Osteoblast (primary cell): ENCODE data around the gene ANKRD28. TPM values are rescaled to one million over a fixed set of nuclear protein-coding genes. Genes with fewer than 3 reads are reported as not detected.

Experiments
- DNase-seq: peaks from one replicate; pipeline ENCODE4 v3.0.0; 2011; ENCODE audit warnings: low spot score, mixed read lengths; ENCODE audit not compliant: insufficient read length; ENCODE audit errors: missing footprints
- H2AFZ ChIP-seq: 2 replicates; pipeline ENCODE4 v1.6.0; 2011; ENCODE audit warnings: mild to moderate bottlenecking, low read length
- H3K27ac ChIP-seq: 2 replicates; pipeline ENCODE4 v1.5.1; 2011; ENCODE audit warnings: mild to moderate bottlenecking, low read depth, low read length, moderate library complexity
- H3K27me3 ChIP-seq: 2 replicates; pipeline ENCODE4 v1.6.0; 2012; ENCODE audit warnings: mild to moderate bottlenecking, control low read depth, inconsistent platforms, low read length, moderate library complexity; ENCODE audit not compliant: insufficient read depth
- H3K36me3 ChIP-seq: 2 replicates; pipeline ENCODE4 v1.5.1; 2011; ENCODE audit warnings: mild to moderate bottlenecking, low read length, control low read depth, moderate library complexity; ENCODE audit not compliant: insufficient read depth
- H3K4me1 ChIP-seq: 2 replicates; pipeline ENCODE4 v1.5.1; 2011; ENCODE audit warnings: mild to moderate bottlenecking, low read length, control low read depth, moderate library complexity; ENCODE audit not compliant: insufficient read depth
- H3K4me2 ChIP-seq: 2 replicates; pipeline ENCODE4 v1.6.0; 2011; ENCODE audit warnings: mild to moderate bottlenecking, low read length; ENCODE audit not compliant: insufficient read depth
- H3K4me3 ChIP-seq: fragments of 200-600 bp; sonication (generic); 3 replicates; pipeline ENCODE4 v1.5.1; 2012; ENCODE audit warnings: mild to moderate bottlenecking, low read length, inconsistent platforms; ENCODE audit not compliant: insufficient read depth
- H3K79me2 ChIP-seq: 2 replicates; pipeline ENCODE4 v1.6.0; 2012; ENCODE audit warnings: mild to moderate bottlenecking, low read length, control low read depth, inconsistent platforms; ENCODE audit not compliant: insufficient read depth
- H3K9me3 ChIP-seq: 2 replicates; pipeline ENCODE4 v1.5.1; 2011; ENCODE audit warnings: low read depth, low read length, control low read depth
- H4K20me1 ChIP-seq: 2 replicates; pipeline ENCODE4 v1.6.0; 2012; ENCODE audit warnings: mild to moderate bottlenecking, low read length, control low read depth; ENCODE audit not compliant: insufficient read depth
- CTCF ChIP-seq: IDR thresholded peaks from 2 replicates; pipeline ENCODE4 v1.5.1; 2011; ENCODE audit warnings: mild to moderate bottlenecking, low read depth, low read length, moderate library complexity; ENCODE audit errors: extremely low read depth
- total RNA-seq: library from RNA; depleted of rRNA; stranded (reverse); fragments of >200 nt; gene quantifications from 2 replicates; pipeline ENCODE4 v1.2.3, GENCODE V29; 2012

ANKRD28 gene
- total RNA-seq, 1 donor: 223 TPM

GRCh38 chr3:15723624-15723884 is 74.2 kb downstream of the ANKRD28 start:
- Histone ChIP-seq H3K4me1 (no peaks in the 10 kb centered on the region), H4K20me1 (no peaks in the 10 kb centered on the region), H3K4me3 (no peak overlapping the region), H3K9me3 (no peaks in the 10 kb centered on the region), H3K27me3 (no peaks in the 10 kb centered on the region), H3K36me3 (peaks cover 63% of the 10 kb centered on the region), H3K27ac (no peak overlapping the region), H3K4me2 (no peak overlapping the region), H2AFZ (no peak overlapping the region), H3K79me2 (peaks cover 47% of the 10 kb centered on the region)
- no peak for TF ChIP-seq CTCF
- DNase-seq: no peak

GRCh38 chr3:15722877-15723623 is 74.7 kb downstream of the ANKRD28 start:
- H3K4me3 ChIP-seq: no peak overlapping the region
- H4K20me1 ChIP-seq: no peaks in the 10 kb centered on the region
- peaks cover 59% of the 10 kb centered on the region for H3K36me3 ChIP-seq
- no peaks in the 10 kb centered on the region for H3K27me3 ChIP-seq
- H3K4me2 ChIP-seq: no peak overlapping the region
- no peaks in the 10 kb centered on the region for H3K9me3 ChIP-seq
- DNase-seq: no peak
- no peak overlapping the region for H2AFZ ChIP-seq
- no peak overlapping the region for H3K27ac ChIP-seq
- no peak for TF ChIP-seq CTCF
- H3K4me1 ChIP-seq: no peaks in the 10 kb centered on the region
- peaks cover 48% of the 10 kb centered on the region for H3K79me2 ChIP-seq

- H3K9me3 ChIP-seq: no peaks in the 10 kb centered on the region
- H3K4me2 ChIP-seq: no peak overlapping the region
- no peak for DNase-seq
- TF ChIP-seq CTCF: no peak
- no peaks in the 10 kb centered on the region for H3K4me1 ChIP-seq
- H2AFZ ChIP-seq: no peak overlapping the region
- no peak overlapping the region for H3K4me3 ChIP-seq
- H3K27me3 ChIP-seq: no peaks in the 10 kb centered on the region
- no peaks in the 10 kb centered on the region for H4K20me1 ChIP-seq
- H3K27ac ChIP-seq: no peak overlapping the region
- peaks cover 55% of the 10 kb centered on the region for H3K79me2 ChIP-seq
- peaks cover 34% of the 10 kb centered on the region for H3K36me3 ChIP-seq
Measured at GRCh38 chr3:15716178-15716577, 81.6 kb downstream of the ANKRD28 start.

GRCh38 chr3:15714448-15714847 is 83.3 kb downstream of the ANKRD28 start:
- Histone ChIP-seq H3K36me3 (peaks cover 38% of the 10 kb centered on the region), H2AFZ (no peak overlapping the region), H3K79me2 (peaks cover 39% of the 10 kb centered on the region), H4K20me1 (no peaks in the 10 kb centered on the region), H3K4me2 (no peak overlapping the region), H3K9me3 (no peaks in the 10 kb centered on the region), H3K27ac (no peak overlapping the region), H3K27me3 (no peaks in the 10 kb centered on the region), H3K4me3 (no peak overlapping the region), H3K4me1 (peaks cover under 1% of the 10 kb centered on the region)
- no peak for TF ChIP-seq CTCF
- DNase-seq: no peak
